Measurements from ENCODE around the gene AAMP.

GRCh38 chr2:218226903-218227302, 43.0 kb downstream of the AAMP start:
- TF ChIP-seq CTCF (IDR thresholded peaks at IDR 0.05; ENCODE audit: borderline replicate concordance, extremely low read depth, low read length, poor library complexity, severe bottlenecking): no peak
- TF ChIP-seq EZH2 (IDR thresholded peaks at IDR 0.05; ENCODE audit: borderline replicate concordance, low read depth, low read length, severe bottlenecking): no peak

Measured in DND-41 (cell line).